ENCODE data around the gene EIF2S2. TPM values are rescaled to one million over a fixed set of nuclear protein-coding genes. Genes with fewer than 3 reads are reported as not detected.

The EIF2S2 gene
- total RNA-seq, 6 experiments from 2014 or later = 16.7 to 50.6 (median 30.8) TPM

DNA sequence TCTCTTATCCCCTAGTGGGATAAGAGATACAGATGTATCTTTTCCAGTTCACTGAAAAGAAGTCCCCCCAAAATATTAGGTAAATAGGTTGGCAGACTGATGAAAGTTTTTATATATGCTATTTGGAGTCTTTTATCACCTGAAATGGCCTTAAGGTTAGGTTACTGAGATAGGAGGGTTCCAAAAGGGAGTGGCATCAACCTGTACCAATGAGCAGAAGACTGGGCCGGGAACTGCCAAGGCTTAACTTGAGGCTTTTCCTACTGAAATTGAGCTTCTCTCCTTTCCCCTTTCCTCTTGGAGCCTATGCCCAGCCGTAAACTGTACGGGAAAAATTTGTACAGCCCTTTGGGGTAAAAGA is 42.0 kb downstream of the EIF2S2 start:
- no peak overlapping the region for H3K4me3 ChIP-seq
- peaks cover 0 to 10% (median 2%) of the 10 kb centered on the region in 4 donors for H3K4me1 ChIP-seq
- H3K36me3 ChIP-seq = peaks cover 0 to 16% (median 4%) of the 10 kb centered on the region in 4 donors
- no peak for TF ChIP-seq POLR2A (IDR thresholded peaks at IDR 0.05)
- TF ChIP-seq, protein P1, sequence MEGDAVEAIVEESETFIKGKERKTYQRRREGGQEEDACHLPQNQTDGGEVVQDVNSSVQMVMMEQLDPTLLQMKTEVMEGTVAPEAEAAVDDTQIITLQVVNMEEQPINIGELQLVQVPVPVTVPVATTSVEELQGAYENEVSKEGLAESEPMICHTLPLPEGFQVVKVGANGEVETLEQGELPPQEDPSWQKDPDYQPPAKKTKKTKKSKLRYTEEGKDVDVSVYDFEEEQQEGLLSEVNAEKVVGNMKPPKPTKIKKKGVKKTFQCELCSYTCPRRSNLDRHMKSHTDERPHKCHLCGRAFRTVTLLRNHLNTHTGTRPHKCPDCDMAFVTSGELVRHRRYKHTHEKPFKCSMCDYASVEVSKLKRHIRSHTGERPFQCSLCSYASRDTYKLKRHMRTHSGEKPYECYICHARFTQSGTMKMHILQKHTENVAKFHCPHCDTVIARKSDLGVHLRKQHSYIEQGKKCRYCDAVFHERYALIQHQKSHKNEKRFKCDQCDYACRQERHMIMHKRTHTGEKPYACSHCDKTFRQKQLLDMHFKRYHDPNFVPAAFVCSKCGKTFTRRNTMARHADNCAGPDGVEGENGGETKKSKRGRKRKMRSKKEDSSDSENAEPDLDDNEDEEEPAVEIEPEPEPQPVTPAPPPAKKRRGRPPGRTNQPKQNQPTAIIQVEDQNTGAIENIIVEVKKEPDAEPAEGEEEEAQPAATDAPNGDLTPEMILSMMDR (IDR thresholded peaks at IDR 0.05) = no peak
- intact Hi-C loops (cut with DNase I) = loop anchor here in 1 of 2 donors (10.0 kb wide), 2 partner anchors 55 to 155 kb away; no protein-coding TSS in a partner anchor
- H3K27ac ChIP-seq = no peak overlapping the region
- WGBS (ENCODE audit: insufficient coverage, low coverage, low lambda C conversion rate, missing lambda C conversion rate) = 78% methylated on average over 3 of the region's 3 CpGs
- DNase-seq (no peak), ATAC-seq (no peak)
- H3K27me3 ChIP-seq = no peaks in the 10 kb centered on the region
- H3K9me3 ChIP-seq = no peaks in the 10 kb centered on the region

- TF ChIP-seq POLR2A (IDR thresholded peaks at IDR 0.05) = no peak
- TF ChIP-seq, protein P1 (IDR thresholded peaks at IDR 0.05) = peak; percentile 89 to 93 (median 89)
Observed at GRCh38 chr20:34069341-34070078, 42.5 kb downstream of the EIF2S2 start.

DNA sequence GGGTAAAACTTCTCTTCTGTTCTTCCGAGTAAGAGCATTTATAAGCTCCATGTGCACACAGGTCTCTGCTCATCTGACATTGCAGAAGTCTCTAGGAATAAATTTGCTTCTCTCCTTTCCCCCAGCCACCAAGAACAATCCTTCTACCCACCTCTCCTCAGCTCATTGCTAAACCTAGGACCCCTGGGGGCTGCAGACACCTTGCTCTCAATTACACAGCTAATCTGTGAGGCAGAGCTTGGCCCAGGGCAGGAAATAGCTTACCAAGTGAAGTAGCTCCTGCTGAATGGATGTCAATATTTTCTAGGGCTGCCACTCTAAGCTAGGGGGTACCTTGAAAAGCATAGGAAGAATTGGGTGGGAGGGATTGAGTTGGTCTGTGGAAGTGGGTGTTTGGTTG is 44.0 kb downstream of the EIF2S2 start:
- H3K4me3 ChIP-seq = no peak overlapping the region
- H3K4me1 ChIP-seq = peaks cover 0 to 10% (median 2%) of the 10 kb centered on the region in 4 donors
- 100% methylated on average over 1 of the region's 1 CpG for WGBS (ENCODE audit: insufficient coverage, low coverage, low lambda C conversion rate, missing lambda C conversion rate)
- no peak for DNase-seq
- no peaks in the 10 kb centered on the region for H3K9me3 ChIP-seq
- intact Hi-C loops (cut with DNase I) = loop anchor here in 1 of 2 donors (5.0 kb wide), 1 partner anchor 131 kb away; no protein-coding TSS in a partner anchor
- ATAC-seq = no peak
- H3K27me3 ChIP-seq = no peaks in the 10 kb centered on the region
- TF ChIP-seq, protein P1 (IDR thresholded peaks at IDR 0.05) = no peak
- TF ChIP-seq POLR2A (IDR thresholded peaks at IDR 0.05) = no peak
- H3K27ac ChIP-seq = no peak overlapping the region
- peaks cover 0 to 8% (median 4%) of the 10 kb centered on the region in 4 donors for H3K36me3 ChIP-seq

More at GRCh38 chr20:34069341-34070078, 42.5 kb downstream of the EIF2S2 start:
- H3K36me3 ChIP-seq = peaks cover 0 to 16% (median 4%) of the 10 kb centered on the region in 4 donors
- H3K4me1 ChIP-seq = peaks cover 0 to 10% (median 2%) of the 10 kb centered on the region in 4 donors
- H3K27me3 ChIP-seq = no peaks in the 10 kb centered on the region
- WGBS (ENCODE audit: insufficient coverage, low coverage, low lambda C conversion rate, missing lambda C conversion rate) = 29% methylated on average over 6 of the region's 7 CpGs
- no peaks in the 10 kb centered on the region for H3K9me3 ChIP-seq
- no peak overlapping the region for H3K27ac ChIP-seq
- DNase-seq = peak; percentile 53 to 70 (median 63)
- ATAC-seq = peak; percentile 86 to 94 (median 90)
- intact Hi-C loops (cut with DNase I) = loop anchor here (5.0 to 10.0 kb wide), 3 partner anchors 55 to 155 kb away; no protein-coding TSS in a partner anchor
- H3K4me3 ChIP-seq = no peak overlapping the region

- DNase-seq = no peak
- TF ChIP-seq, protein P1 (IDR thresholded peaks at IDR 0.05) = no peak
- no peak for TF ChIP-seq POLR2A (IDR thresholded peaks at IDR 0.05)
- Histone ChIP-seq H3K27ac (no peak overlapping the region), H3K4me3 (no peak overlapping the region), H3K36me3 (no peaks in the 10 kb centered on the region), H3K27me3 (no peaks in the 10 kb centered on the region), H3K4me1 (peaks cover 0 to 10% (median 2%) of the 10 kb centered on the region in 4 donors), H3K9me3 (no peaks in the 10 kb centered on the region)
- ATAC-seq = no peak
- WGBS (ENCODE audit: insufficient coverage, low coverage, low lambda C conversion rate, missing lambda C conversion rate) = 100% methylated on average over 3 of the region's 3 CpGs
- intact Hi-C loops (cut with DNase I) = loop anchor here in 1 of 2 donors (5.0 kb wide), 1 partner anchor 129 kb away; no protein-coding TSS in a partner anchor
Observed at GRCh38 chr20:34066476-34067090, 45.5 kb downstream of the EIF2S2 start.
